Stimulated activated CD4-positive, alpha-beta T cell treated with anti-CD3 and anti-CD28 coated beads, Interleukin-15, amount 100 ng/mL, for 24 hours (primary cell): ENCODE measurements around the gene SCG3.
A peak's percentile ranks its signal among the peaks of the same experiment; 100 is the strongest.
"Not testable (repeated sequence)": the region's sequence is repeated elsewhere in the genome, so short reads cannot be mapped to it uniquely, and the experiment has no call there.

Source experiments
- DNase-seq: peaks from one replicate; pipeline ENCODE4 v3.0.0-alpha.2; 2020

SCG3 gene

DNA sequence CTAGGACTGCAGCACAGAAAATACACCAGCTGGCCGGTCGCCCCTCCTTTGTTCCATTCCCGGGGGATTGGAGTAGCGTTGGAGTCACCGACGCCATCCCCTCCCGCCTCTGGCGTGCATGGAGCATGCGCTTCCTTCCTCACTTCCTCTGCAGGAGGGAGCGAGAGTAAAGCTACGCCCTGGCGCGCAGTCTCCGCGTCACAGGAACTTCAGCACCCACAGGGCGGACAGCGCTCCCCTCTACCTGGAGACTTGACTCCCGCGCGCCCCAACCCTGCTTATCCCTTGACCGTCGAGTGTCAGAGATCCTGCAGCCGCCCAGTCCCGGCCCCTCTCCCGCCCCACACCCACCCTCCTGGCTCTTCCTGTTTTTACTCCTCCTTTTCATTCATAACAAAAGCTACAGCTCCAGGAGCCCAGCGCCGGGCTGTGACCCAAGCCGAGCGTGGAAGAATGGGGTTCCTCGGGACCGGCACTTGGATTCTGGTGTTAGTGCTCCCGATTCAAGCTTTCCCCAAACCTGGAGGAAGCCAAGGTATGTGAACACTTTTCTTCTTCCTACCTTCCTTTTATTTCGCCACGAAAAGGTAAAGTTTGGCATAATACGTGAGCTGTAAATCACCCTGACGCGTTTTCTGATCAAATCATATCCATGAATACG lies at the start of gene SCG3:
Gene SCG3 (plus strand): TSS at position 201 of the 661 bp plus-strand sequence. CDS start 253 bp downstream, at position 454.
- DNase-seq = peak; percentile 75

- no peak for DNase-seq
These were observed 46.6 kb upstream of the SCG3 start for GRCh38 chr15:51634591-51635198.

GRCh38 chr15:51641490-51642130 lies 39.7 kb upstream of the SCG3 start:
- no peak for DNase-seq

DNA sequence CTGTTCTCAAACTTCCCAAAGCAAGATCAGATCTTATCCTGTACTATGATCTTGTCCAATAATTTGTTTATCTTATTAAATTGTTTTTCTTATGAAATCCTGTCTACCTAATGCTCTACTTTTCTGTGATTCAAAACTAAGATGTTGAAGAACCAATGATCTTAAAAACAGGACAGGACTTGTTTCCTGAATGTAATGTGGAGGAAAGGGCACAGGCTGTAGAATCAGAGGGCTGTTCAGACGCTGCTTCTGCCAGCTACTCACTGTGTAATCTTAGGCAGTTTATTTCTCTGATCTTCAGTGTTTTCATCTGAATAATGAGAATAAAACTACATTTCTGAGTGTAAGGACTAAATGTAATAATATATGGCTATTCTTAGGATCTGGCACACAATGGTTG lies 38.6 kb upstream of the SCG3 start:
- no peak for DNase-seq

GRCh38 chr15:51647128-51647562 lies 34.2 kb upstream of the SCG3 start:
- no peak for DNase-seq

GRCh38 chr15:51648101-51648500 lies 33.2 kb upstream of the SCG3 start:
- DNase-seq = not testable (repeated sequence)

DNA sequence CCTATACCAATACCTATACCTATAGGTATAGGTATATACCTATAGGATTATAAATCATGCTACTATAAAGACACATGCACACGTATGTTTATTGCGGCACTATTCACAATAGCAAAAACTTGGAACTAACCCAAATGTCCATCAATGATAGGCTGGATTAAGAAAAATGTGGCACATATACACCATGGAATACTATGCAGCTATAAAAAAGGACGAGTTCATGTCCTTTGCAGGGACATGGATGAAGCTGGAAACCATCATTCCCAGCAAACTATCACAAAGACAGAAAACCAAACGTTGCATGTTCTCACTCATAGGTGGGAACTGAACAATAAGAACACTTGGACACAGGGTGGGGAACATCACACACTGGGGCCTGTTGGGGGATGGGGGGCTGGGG lies 32.7 kb upstream of the SCG3 start:
- not testable (repeated sequence) for DNase-seq

- DNase-seq = peak; percentile 26
These were observed 31.4 kb upstream of the SCG3 start for GRCh38 chr15:51649659-51650521.

GRCh38 chr15:51652084-51652668 lies 29.1 kb upstream of the SCG3 start:
- no peak for DNase-seq

- not testable (repeated sequence) for DNase-seq
These were observed 25.8 kb upstream of the SCG3 start for GRCh38 chr15:51655401-51656057.

- DNase-seq = no peak
These were observed 22.6 kb upstream of the SCG3 start for GRCh38 chr15:51658664-51659063.

DNA sequence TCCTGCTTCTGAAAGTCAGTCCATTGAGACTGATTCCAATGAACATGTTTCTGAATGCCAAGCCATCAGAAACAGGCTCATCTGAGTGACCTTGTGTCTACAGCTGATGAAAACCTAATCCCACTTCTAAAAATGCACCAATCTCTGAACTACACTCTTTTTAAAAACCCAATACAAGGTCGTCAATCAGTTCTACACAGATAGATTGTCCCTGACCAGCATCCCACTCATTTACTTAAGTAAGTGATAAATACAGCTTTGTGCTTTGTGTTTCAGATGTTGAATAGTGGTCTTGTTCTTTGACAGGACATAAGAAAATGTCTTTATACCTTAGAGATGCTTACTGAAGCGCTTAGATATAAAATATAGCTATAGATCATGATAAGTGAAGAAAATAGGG lies 20.2 kb upstream of the SCG3 start:
- DNase-seq = no peak

- DNase-seq = no peak
These were observed 13.8 kb upstream of the SCG3 start for GRCh38 chr15:51667478-51667877.

GRCh38 chr15:51668446-51668845 lies 12.9 kb upstream of the SCG3 start:
- DNase-seq = no peak

DNA sequence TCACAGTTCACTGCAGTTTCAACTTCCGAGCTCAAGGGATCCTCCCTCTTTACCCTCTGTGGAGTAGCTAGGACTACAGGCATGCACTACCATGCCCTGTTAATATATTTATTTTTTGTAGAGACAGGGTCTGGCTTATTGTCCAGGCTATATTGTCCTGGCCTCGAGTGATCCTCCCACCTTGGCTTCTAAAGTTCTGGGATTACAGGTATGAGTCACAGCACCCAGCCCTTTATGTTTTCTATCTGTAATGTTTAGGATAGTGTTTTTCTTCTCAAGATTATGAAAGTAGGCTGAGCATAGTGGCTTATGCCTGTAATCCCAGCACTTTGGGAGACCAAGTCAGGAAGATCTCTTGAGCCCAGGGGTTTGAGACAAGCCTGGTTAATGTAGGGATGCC lies 11.9 kb upstream of the SCG3 start:
- no peak for DNase-seq

GRCh38 chr15:51672155-51672687 lies 9.1 kb upstream of the SCG3 start:
- no peak for DNase-seq

DNA sequence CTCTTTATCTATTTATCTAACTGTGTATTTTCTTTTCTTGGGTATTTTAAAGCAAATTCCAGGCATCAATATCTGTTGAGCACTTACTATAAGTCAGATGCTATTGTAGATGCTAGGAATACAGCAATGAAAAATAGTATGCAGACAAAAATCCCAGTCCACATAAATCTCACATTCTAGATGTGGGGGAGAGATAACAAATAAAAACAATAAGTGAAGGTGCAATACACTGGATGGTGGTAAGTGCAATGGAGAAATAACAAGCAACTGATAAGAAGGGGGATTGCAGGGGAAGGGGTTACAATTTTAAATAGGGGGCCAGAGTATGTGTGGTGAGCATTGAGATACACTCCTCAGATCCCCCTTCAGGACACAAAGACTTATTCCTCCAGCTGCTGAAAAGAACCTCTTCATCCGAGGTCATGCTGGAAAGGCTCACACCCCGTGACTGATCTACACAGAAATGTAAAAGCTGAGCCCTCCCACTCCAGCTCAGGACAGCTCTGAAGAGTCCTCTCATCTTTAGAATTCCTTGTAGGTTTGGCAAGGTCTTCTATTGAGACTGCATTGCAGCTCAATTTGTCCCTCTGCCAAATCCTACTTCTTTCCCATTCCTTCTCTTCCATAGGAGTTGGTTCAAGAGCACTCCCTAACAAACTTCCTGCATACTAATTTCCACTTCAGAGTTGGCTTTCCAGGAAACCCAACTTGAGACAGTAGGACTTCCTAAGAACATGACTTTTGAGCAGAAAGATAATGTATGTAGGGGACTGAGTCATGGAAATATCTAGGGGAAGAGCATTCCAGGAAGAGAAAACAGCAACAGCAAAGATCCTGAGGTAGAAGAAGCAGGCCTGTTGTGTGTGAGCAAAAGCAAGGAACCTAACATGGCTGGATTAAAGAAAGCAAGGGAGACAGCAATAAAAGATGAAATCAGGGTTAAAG lies 8.1 kb upstream of the SCG3 start:
- no peak for DNase-seq

- DNase-seq = no peak
These were observed 6.1 kb upstream of the SCG3 start for GRCh38 chr15:51675234-51675633.

- DNase-seq = no peak
These were observed 4.3 kb upstream of the SCG3 start for GRCh38 chr15:51677021-51677420.

GRCh38 chr15:51677452-51677851 lies 3.9 kb upstream of the SCG3 start:
- no peak for DNase-seq

GRCh38 chr15:51678096-51678495 lies 3.2 kb upstream of the SCG3 start:
- no peak for DNase-seq
